RWPE1 (cell line): ENCODE measurements around the gene LMNTD1.

Experiments used
- CTCF ChIA-PET: fragments of 350-600 bp; sonication (Branson Sonifier 250); formaldehyde crosslinking; extraction: SDS; loops from one replicate; lab custom pipeline; 2021; lab: Yijun Ruan, JAX
- POLR2A ChIA-PET: fragments of 400-600 bp; formaldehyde crosslinking; extraction: SDS; loops from one replicate; lab custom pipeline; 2020; ENCODE audit warnings: antibody characterized with exemption; ENCODE audit not compliant: low non-redundant PET; lab: Yijun Ruan, JAX
- DNase-seq: peaks from one replicate; pipeline ENCODE4 v3.0.0; 2012; ENCODE audit warnings: low spot score
- H3K27ac ChIP-seq: fragments of 450-650 bp; 2 replicates; pipeline ENCODE4 v1.5.1; 2017
- TF ChIP-seq, protein P1 (sequence below): fragments of 450-650 bp; conservative IDR thresholded peaks from 2 replicates; pipeline ENCODE4 v1.5.1; 2017; ENCODE audit warnings: low read depth, mild to moderate bottlenecking

LMNTD1 gene

GRCh38 chr12:25590011-25590721 lies 37.1 kb upstream of the LMNTD1 start:
- CTCF ChIA-PET: no interaction called here
- no peak overlapping the region for H3K27ac ChIP-seq
- DNase-seq: no peak
- POLR2A ChIA-PET: no interaction called here
- TF ChIP-seq, protein P1, sequence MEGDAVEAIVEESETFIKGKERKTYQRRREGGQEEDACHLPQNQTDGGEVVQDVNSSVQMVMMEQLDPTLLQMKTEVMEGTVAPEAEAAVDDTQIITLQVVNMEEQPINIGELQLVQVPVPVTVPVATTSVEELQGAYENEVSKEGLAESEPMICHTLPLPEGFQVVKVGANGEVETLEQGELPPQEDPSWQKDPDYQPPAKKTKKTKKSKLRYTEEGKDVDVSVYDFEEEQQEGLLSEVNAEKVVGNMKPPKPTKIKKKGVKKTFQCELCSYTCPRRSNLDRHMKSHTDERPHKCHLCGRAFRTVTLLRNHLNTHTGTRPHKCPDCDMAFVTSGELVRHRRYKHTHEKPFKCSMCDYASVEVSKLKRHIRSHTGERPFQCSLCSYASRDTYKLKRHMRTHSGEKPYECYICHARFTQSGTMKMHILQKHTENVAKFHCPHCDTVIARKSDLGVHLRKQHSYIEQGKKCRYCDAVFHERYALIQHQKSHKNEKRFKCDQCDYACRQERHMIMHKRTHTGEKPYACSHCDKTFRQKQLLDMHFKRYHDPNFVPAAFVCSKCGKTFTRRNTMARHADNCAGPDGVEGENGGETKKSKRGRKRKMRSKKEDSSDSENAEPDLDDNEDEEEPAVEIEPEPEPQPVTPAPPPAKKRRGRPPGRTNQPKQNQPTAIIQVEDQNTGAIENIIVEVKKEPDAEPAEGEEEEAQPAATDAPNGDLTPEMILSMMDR: no peak

GRCh38 chr12:25587346-25587745 lies 34.3 kb upstream of the LMNTD1 start:
- H3K27ac ChIP-seq: no peak overlapping the region
- ChIA-PET CTCF (interaction anchor here (0.7 kb wide), 1 partner anchor 150 kb away, joined by 5 read pairs; no protein-coding TSS in a partner anchor), POLR2A (no interaction called here)
- DNase-seq: no peak
- TF ChIP-seq, protein P1: no peak

DNA sequence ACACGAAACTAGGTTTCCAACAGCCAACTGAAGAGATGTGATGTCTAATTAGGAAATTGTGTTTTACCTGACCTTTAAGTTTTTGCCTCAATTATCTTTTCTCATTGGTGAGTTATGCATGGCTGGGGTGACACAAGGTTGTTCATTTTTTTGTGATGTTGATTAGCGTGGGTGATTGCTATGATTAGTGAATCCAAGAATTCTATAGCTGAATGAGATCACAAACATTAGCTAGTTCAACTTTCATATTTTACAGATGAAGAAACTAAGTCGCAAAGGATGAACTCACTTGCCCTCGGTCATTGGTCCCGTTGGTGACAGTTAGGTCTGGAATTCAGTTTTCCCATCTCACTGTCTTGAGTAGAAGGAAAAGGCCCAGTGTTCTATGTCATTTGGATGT lies 32.6 kb upstream of the LMNTD1 start:
- ChIA-PET CTCF (interaction anchor here (0.7 kb wide), 1 partner anchor 14 kb away, joined by 3 read pairs; no protein-coding TSS in a partner anchor), POLR2A (no interaction called here)
- no peak overlapping the region for H3K27ac ChIP-seq
- peak; percentile 27 for DNase-seq
- TF ChIP-seq, protein P1: no peak

DNA sequence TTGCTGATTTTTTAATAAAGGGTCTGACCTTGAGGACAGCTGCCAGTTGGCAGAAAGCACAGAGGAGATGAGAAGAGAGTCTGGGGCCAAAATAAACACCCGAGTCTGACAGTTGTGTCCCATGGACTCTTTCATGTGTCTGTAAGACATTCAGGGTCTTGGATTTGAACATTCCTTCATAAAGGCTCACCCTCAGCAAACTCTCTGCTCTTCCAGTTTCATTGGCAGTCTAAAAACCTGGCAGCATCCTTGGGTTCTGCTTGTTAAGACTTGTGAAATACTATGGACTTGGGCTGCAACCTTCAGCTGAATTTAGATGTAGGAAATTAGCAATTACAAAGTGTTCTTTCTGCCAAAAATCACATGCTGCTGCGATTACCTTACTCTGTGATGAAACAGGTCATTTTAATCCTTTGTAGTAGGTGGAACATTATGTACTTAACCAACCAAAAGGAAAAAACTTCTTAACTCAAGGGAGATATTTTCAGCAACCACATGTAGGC lies 32.0 kb upstream of the LMNTD1 start:
- TF ChIP-seq, protein P1: no peak
- no peak overlapping the region for H3K27ac ChIP-seq
- ChIA-PET POLR2A (no interaction called here), CTCF (interaction anchor here (0.6 to 0.7 kb wide), 2 partner anchors 15 to 326 kb away, joined by 3 read pairs; no protein-coding TSS in a partner anchor)
- peak; percentile 66 for DNase-seq

DNA sequence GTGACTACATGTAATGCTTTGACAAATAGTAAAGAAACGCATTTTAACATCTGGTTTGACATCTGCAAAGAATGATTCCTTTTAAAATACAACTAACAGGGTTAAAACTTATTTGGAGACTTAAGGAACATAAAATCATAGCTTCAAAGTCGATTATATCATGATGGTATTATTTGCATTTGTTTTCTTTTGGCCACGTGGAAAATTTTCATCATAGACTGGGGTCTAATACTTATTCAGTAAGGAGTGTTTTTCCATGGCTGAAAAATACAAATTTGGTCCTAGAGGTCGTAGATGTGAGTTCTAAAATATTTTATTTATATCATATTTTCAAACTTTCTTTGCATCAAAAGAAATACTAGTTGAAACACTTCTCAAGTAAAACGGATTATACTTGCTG lies 31.5 kb upstream of the LMNTD1 start:
- DNase-seq: no peak
- H3K27ac ChIP-seq: no peak overlapping the region
- CTCF ChIA-PET: interaction anchor here (0.6 kb wide), 1 partner anchor 326 kb away, joined by 3 read pairs; no protein-coding TSS in a partner anchor
- POLR2A ChIA-PET: no interaction called here
- TF ChIP-seq, protein P1: no peak

GRCh38 chr12:25583545-25583944 lies 30.5 kb upstream of the LMNTD1 start:
- TF ChIP-seq, protein P1: no peak
- H3K27ac ChIP-seq: no peak overlapping the region
- peak; percentile 4 for DNase-seq
- ChIA-PET POLR2A (no interaction called here), CTCF (interaction anchor here (0.7 kb wide), 1 partner anchor 528 kb away, joined by 3 read pairs; no protein-coding TSS in a partner anchor)
